NCI-H524 (cell line): Measurements from ENCODE around the gene OCEL1.

ENCODE experiments used
- DNase-seq, 2 experiments: peaks; one replicate each; lab custom pipeline; 2025; lab: John Stamatoyannopoulos, UW

Gene OCEL1

GRCh38 chr19:17210296-17210695 is 15.7 kb upstream of the OCEL1 start:
- DNase-seq: no peak

- DNase-seq: no peak
Measured at GRCh38 chr19:17211547-17212446, 14.2 kb upstream of the OCEL1 start.

- no peak for DNase-seq
Measured at GRCh38 chr19:17213334-17213733, 12.7 kb upstream of the OCEL1 start.

GRCh38 chr19:17214508-17215126 is 11.4 kb upstream of the OCEL1 start:
- DNase-seq: peak in 1 of 2 experiments; percentile 51

- DNase-seq: peak; percentile 92 to 93
Measured at GRCh38 chr19:17215127-17215971, 10.7 kb upstream of the OCEL1 start, which contains the start of gene USE1. TSS of gene USE1 (plus strand) at chr19:17215357. CDS start at chr19:17215406, 49 bp downstream.

GRCh38 chr19:17216058-17216670 is 9.9 kb upstream of the OCEL1 start:
- DNase-seq: no peak

- DNase-seq: no peak
Measured at GRCh38 chr19:17219286-17219685, 6.7 kb upstream of the OCEL1 start.

- DNase-seq: no peak
Measured at GRCh38 chr19:17220207-17220758, 5.7 kb upstream of the OCEL1 start.

GRCh38 chr19:17225053-17225452 is 973 bp upstream of the OCEL1 start:
- DNase-seq: no peak

- no peak for DNase-seq
Measured at GRCh38 chr19:17227798-17228367, 1.9 kb downstream of the OCEL1 start.

- DNase-seq: no peak
Measured at GRCh38 chr19:17229890-17230289, 3.9 kb downstream of the OCEL1 start.

GRCh38 chr19:17232258-17232657 is 6.2 kb downstream of the OCEL1 start:
- DNase-seq: no peak

GRCh38 chr19:17234911-17235299 is 8.9 kb downstream of the OCEL1 start:
- DNase-seq: no peak

GRCh38 chr19:17235300-17235970 is 9.4 kb downstream of the OCEL1 start:
- no peak for DNase-seq

GRCh38 chr19:17235971-17236777 is 10.1 kb downstream of the OCEL1 start:
- no peak for DNase-seq

GRCh38 chr19:17236811-17237543 is 11.0 kb downstream of the OCEL1 start:
- no peak for DNase-seq

GRCh38 chr19:17237747-17238706 is 12.0 kb downstream of the OCEL1 start:
- no peak for DNase-seq
